Peyer's patch (tissue), 4 donors: ENCODE measurements around the gene C3orf33.

ENCODE experiments used
- POLR2A ChIP-seq, 2 donors: fragments of 450-650 bp; IDR thresholded peaks; one replicate each; pipeline ENCODE4 v1.5.1; 2017; ENCODE audit warnings: antibody characterized with exemption in 2 of 2, mild to moderate bottlenecking in 2 of 2, moderate library complexity in 2 of 2
- TF ChIP-seq, protein P1 (sequence below), 6 experiments: fragments of 450-650 bp in 4 of 6; fragments of 200-600 bp in 2 of 6; sonication (generic) in 1 of 6; IDR thresholded peaks; one replicate each; pipeline ENCODE4 v1.5.1; 2017 to 2019; ENCODE audit warnings: antibody characterized with exemption in 6 of 6, mild to moderate bottlenecking in 3 of 6, moderate library complexity in 1 of 6

DNA sequence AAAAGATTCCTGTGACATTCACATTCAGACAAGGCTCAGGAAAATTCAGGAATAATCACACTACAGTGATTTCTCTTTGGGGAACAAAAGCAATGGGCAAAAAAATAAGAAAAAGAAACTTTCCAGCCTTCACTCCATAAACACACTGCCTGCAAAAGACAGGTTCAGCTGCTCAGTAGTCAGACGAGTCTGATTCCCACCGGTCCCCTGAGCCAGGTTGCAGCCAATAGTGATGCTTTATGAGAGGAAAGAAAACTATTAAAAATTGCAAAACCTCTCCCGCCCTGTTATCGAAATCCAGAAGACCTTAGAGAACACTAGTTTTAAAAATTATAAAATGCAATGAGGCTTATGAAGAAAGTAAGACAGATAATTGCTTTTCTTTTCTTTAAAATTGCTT, 69.7 kb downstream of the C3orf33 start:
- TF ChIP-seq, protein P1, sequence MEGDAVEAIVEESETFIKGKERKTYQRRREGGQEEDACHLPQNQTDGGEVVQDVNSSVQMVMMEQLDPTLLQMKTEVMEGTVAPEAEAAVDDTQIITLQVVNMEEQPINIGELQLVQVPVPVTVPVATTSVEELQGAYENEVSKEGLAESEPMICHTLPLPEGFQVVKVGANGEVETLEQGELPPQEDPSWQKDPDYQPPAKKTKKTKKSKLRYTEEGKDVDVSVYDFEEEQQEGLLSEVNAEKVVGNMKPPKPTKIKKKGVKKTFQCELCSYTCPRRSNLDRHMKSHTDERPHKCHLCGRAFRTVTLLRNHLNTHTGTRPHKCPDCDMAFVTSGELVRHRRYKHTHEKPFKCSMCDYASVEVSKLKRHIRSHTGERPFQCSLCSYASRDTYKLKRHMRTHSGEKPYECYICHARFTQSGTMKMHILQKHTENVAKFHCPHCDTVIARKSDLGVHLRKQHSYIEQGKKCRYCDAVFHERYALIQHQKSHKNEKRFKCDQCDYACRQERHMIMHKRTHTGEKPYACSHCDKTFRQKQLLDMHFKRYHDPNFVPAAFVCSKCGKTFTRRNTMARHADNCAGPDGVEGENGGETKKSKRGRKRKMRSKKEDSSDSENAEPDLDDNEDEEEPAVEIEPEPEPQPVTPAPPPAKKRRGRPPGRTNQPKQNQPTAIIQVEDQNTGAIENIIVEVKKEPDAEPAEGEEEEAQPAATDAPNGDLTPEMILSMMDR (IDR thresholded peaks at IDR 0.05): no peak
- no peak for TF ChIP-seq POLR2A (IDR thresholded peaks at IDR 0.05)
